ENCODE measurements around the gene VEZF1.

The VEZF1 gene

DNA sequence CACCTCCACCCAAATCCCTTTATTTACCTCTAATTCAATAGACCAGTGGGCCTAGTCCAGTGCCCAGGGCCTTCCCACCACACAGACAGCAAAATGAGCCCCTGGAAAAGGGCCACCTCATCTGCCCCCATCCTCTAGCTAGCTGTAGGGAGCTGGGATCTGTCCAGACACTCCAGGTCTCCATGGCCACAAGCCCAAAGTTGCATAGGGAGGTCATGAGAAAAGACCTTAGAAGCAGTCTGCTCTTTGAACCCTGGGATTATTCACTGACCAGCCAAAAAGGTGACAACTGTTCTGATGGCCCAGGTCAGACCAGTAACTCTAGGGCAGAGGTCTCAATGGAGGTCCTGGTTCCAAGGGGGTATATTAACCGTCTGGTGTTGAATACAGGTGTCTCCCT lies 34.8 kb downstream of the VEZF1 start:
- no peak for DNase-seq (ENCODE audit: extremely low read depth in 1 of 2, low read depth in 1 of 2)

GRCh38 chr17:57949649-57950048 lies 38.4 kb downstream of the VEZF1 start:
- no peak for DNase-seq (ENCODE audit: extremely low read depth in 1 of 2, low read depth in 1 of 2)

DNA sequence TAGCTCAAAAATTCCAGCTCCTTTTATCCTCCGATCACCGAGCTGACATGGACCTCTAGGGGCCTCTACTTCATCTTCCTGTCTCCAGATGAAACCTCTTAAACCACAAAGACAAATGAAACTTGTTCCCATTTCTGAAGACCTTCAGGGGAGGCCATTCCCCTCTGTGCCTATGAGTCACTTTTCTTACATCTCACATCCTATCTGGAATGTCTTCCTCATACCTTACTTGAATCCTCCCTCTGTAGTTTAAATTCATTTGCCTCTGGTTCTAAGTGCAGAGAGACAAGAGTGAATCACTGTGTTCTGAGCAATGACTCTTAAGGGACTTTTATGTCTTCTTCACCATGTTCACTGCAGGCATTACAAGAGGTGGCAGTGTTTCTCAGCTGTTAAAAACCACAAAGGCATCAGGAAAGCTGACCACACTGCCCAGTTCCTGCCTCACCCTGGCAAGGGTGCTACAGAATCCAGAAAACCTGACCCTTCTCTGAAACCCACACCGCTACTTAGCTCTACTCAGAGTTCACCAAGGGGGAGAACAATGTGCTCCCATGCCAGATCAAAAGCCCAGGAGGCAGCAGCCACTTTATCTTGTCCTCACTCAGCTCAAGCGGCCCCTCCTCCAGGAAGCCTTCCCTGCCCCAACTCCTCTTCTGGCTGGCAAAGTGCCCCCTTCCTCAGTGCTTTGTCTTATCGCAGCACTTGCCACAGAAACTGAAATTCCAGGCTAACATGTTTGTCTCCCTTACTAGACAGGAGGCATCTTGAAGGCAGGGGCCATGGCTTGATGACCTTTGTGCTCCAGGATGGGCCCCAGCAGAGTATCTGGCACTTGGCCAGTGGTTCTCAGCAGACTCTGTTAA lies 39.3 kb downstream of the VEZF1 start:
- no peak for DNase-seq (ENCODE audit: extremely low read depth in 1 of 2, low read depth in 1 of 2)

DNA sequence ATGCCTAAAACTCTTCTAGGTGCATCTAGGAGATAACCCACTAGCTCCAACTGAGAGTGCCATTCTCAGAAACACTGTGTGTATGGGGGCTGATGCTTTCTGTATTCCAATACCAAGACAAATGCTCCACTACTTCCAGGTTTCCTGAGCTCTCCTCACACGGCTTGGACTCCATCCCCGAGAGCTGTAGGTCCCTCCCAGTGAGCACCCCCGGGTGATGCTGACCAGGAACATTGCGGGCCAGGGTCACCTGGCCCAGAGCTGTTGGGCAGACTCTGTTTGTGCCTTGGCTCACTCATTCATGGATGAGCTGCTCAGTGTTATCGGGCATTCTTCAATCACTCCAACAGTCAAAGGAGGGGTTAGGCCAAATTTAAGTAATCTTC lies 39.9 kb downstream of the VEZF1 start:
- no peak for DNase-seq (ENCODE audit: extremely low read depth in 1 of 2, low read depth in 1 of 2)

- no peak for DNase-seq (ENCODE audit: extremely low read depth in 1 of 2, low read depth in 1 of 2)
These were observed 40.7 kb downstream of the VEZF1 start for GRCh38 chr17:57947369-57947768.

GRCh38 chr17:57946798-57947358 lies 41.2 kb downstream of the VEZF1 start:
- no peak for DNase-seq (ENCODE audit: extremely low read depth in 1 of 2, low read depth in 1 of 2)

- no peak for DNase-seq (ENCODE audit: extremely low read depth in 1 of 2, low read depth in 1 of 2)
These were observed 41.9 kb downstream of the VEZF1 start for GRCh38 chr17:57945996-57946797.

- no peak for DNase-seq (ENCODE audit: extremely low read depth in 1 of 2, low read depth in 1 of 2)
These were observed 43.1 kb downstream of the VEZF1 start for GRCh38 chr17:57944908-57945307.

DNA sequence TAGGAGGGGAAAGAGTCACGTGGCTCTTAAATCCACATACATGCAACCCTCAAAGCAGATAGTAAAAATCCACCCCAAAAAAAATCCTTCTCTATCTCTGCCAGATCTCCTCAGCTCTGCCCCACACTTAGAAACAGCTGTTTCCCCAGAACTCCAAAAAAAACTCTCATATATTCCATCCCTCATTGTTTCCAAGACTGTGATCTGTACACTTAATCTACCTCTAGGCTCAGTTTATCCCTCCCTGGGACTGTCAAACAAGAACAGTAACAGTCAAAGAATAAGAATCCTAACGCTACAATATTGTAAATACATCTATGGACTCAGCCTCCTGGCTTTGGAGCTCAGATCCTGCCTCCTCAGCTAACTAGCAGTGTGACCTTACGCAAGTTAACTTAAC lies 44.4 kb downstream of the VEZF1 start:
- no peak for DNase-seq (ENCODE audit: extremely low read depth in 1 of 2, low read depth in 1 of 2)

DNA sequence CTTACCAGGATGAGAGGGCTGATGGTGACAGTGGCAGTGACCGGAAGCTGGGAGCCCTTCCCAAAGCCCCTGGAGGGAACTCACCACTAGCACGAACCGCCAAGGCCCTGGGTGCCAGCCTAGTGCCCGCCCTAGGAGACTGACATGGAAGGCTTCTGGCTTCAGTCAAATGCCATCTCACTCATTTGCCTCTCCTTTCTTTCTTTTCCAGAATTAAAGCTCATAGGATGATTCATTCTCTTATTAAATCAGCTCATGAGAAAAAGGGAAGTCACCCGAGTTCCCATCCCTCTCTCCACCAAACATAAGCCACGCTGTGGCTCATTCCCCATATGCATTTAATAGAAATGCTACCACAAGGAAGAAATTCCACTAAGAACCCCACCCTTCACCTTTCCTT lies 44.9 kb downstream of the VEZF1 start:
- no peak for DNase-seq (ENCODE audit: extremely low read depth in 1 of 2, low read depth in 1 of 2)

DNA sequence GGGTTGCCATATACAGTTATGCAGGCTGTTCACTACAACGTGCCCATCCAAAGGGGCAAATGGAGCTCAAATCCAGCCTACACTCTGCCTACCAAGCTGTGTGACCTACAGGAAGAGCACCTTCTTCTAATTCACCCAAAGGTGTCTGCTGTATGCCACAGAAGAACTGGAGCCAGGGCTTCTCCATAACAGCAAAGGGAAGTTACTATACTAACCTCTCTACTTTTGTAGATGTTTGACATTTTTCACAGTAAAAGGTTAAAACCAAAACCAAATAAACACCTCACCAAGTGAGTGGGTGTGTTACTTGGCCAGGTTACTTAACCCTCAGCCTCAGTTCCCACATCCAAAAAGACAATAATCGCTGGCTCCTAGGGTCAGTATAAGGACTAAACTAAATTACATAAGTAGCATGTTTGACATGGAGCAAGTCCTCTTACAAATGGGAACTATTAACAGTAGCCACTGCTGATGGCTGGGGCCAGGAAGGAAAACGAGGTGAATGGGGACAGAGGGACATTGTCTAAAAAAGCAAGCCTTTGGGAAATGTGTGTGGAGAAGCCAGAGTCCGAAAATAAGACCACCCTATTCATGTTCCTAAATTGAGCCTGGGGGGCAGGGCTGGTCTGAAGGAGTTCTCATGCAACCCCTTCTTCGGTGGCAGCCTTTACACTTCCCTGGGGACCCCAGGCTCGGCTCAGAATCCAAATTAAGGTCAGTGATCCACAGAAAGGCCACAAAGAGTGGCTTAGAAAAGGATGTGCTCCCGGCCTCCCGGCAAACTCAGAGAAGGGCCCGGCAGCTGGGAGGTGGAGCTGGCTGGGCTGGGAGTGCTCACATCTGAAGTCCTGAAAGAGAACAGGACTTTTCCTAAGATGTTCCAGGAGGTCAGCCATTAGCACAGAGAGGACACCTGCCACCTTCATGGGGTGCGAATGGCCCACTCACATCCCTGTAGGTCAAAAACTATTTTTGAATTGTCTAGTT lies 46.4 kb downstream of the VEZF1 start:
- no peak for DNase-seq (ENCODE audit: extremely low read depth in 1 of 2, low read depth in 1 of 2)

DNA sequence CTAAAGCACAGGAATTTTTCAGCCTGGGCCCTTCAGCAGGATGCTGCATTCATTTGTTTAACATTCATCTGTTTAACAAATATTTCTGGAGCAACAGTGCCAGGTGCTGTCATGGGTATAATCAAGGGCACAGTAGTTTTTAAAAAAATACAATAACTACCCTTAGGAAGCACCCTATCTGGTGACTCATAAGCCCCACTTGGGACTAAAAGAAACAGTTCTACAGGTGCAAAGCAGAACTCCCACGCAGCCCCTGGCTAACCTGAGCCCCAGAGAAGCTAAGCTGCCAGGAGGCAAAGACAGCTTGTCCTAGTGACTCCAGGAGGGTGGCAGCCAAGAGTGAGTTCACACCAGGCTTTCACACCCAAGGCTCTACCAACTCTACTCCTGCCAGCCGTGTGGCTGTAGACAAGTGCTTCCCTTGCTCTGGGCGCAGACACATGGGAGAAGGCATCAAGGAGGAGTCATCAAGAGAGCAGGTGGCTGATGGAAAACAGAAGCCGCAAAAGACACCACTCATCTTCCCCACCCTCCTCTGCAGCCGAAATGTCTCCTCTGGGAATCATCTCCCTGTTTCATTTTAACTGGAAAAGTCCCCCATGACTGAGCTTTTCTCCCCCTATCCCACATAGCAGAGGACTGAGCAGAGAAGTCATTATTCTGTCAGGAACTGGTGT lies 47.3 kb downstream of the VEZF1 start:
- DNase-seq (ENCODE audit: extremely low read depth in 1 of 2, low read depth in 1 of 2): no peak

DNA sequence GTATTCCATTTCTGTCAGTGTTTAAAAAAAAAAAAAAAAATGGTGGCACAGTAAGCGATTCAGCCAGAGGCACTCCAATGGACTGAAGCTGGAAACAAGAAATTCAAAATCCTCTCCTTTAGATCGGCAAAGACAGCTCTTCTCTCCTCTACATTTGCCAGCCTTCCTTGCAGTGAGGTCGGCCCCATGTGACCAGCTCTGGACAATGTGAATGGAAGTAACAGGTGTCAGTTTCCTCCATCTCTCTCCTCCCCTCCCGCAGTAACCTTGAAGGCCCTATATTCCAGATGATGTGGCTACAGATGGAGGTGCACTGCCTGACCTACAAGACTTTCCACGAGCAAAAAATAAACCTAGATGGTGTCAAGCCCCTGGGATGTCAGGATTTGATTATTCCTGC lies 47.8 kb downstream of the VEZF1 start:
- no peak for DNase-seq (ENCODE audit: extremely low read depth in 1 of 2, low read depth in 1 of 2)

DNA sequence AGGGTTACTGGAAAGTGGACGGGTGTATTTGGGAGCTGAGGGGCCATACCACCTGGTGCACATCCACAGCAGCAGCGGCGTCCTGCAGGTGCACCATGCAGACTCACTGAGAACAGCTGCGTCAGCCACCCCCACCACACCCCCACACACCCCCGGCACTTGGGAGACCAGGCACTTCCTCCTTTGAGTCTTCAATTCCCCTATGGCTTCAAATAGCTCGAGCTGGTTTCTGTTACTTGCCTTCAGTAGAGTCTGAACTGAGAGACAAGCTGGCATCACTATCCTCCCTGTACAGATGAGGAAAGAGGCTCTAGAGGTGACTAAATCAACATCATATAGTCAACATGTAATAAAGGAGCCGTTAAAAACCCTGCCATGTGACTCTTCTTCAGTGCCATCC lies 48.3 kb downstream of the VEZF1 start:
- no peak for DNase-seq (ENCODE audit: extremely low read depth in 1 of 2, low read depth in 1 of 2)

DNA sequence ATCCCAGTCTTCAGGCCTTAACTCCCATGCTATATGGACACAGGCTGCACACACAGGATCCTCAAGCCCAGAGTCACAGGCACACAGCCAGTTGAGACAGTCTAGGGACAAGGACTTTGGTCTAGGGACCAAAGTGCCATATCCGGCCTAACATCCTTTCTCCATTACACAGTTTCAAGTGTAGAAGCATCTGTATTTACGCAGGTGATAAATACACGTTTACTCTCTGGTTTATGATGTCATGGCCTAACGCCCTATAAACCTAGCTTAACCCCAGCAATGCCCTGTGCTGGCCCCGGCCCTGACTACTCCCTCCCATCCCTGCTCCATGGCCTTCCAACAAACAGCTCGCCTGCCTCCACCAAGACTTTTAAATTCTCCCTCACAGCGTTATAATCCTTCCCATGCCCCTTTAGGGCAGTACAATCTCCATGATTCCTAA lies 50.0 kb downstream of the VEZF1 start:
- DNase-seq (ENCODE audit: extremely low read depth in 1 of 2, low read depth in 1 of 2): no peak

DNA sequence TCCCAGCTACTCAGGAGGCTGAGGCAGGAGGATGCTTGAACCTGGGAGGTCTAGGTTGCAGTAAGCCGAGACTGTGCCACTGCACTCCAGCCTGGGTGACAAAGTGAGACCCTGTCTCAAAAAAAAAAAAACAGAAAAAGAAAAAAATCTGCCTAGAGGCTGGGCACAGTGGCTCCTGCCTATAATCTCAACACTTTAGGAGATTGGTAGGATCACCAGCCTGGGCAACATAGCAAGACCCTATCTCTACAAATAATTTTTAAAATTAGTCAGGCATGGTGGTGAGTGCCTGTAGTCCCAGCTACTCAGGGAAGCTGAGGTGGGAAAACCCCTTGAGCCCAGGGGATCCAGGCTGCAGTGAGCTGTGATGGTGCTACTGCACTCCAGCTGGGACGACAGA lies 50.6 kb downstream of the VEZF1 start:
- no peak for DNase-seq (ENCODE audit: extremely low read depth in 1 of 2, low read depth in 1 of 2)

GRCh38 chr17:57935833-57936807 lies 51.9 kb downstream of the VEZF1 start:
- no peak for DNase-seq (ENCODE audit: extremely low read depth in 1 of 2, low read depth in 1 of 2)

DNA sequence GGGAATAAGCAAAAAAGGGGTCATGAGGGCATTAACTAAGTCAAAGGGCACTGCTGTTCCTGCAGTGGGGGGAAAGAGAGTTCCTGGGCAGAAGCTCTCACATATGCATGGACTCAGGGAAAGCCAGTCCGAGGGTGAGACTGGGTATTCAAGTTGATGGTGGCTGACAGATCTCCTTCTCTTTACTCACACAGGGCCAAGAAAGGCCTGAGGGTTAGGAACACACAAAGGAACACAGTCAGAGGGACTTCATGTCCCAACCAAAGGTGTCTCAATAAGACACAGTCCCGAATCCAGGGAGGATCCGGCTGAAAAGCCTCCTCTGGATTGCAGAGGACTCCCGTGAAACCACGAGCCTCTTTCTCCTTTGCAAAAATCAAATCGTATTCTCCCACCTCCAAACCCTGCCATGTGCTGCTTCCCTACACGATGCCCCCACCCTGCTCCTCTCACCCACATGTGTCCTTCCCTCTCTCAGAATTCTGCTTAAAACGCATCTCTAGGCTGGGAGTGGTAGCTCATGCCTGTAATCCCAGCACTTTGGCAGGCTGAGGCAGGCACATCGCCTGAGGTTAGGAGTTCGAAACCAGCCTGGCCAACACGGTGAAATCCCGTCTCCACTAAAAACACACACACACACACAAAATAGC lies 56.4 kb downstream of the VEZF1 start:
- no peak for DNase-seq (ENCODE audit: extremely low read depth in 1 of 2, low read depth in 1 of 2)
